Measurements from ENCODE around the gene ANKRD39. TPM values are rescaled to one million over a fixed set of nuclear protein-coding genes. Genes with fewer than 3 reads are reported as not detected.

The ANKRD39 gene
- total RNA-seq, 2 donors from 2014 or later: 16.5 to 17.2 TPM

DNA sequence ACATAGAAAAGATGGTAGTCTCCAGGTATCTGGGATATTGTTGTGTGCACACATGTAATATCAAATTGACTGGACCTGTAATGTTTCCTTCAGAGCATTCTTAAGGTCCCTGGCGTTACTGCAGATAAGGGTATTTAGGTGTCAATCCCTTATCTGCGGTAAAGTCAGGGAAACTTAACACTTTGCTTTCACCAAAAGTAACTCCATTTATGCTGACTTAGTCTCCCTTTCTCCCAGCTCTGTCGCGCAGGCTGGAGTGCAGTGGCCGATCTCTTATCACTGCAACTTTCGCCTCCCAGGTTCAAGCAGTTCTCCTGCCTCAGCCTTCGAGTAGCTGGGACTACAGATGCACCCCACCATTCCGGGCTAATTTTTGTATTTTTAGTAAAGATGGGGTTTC is 39.9 kb downstream of the ANKRD39 start:
- Mint-ChIP-seq H3K9me3 (no peaks in the 10 kb centered on the region), H3K4me3 (peak overlapping the region; percentile 75 to 87), H3K27ac (no peak overlapping the region), H3K36me3 (ENCODE audit: insufficient read depth in 2 of 2) (peaks cover 4 to 7% of the 10 kb centered on the region in 2 donors), H3K27me3 (ENCODE audit: low read depth) (no peaks in the 10 kb centered on the region), H3K4me1 (ENCODE audit: low read depth) (peaks cover 52% of the 10 kb centered on the region)
- ATAC-seq (replicated peaks in 1 of 2) (no peak), DNase-seq (no peak)

DNA sequence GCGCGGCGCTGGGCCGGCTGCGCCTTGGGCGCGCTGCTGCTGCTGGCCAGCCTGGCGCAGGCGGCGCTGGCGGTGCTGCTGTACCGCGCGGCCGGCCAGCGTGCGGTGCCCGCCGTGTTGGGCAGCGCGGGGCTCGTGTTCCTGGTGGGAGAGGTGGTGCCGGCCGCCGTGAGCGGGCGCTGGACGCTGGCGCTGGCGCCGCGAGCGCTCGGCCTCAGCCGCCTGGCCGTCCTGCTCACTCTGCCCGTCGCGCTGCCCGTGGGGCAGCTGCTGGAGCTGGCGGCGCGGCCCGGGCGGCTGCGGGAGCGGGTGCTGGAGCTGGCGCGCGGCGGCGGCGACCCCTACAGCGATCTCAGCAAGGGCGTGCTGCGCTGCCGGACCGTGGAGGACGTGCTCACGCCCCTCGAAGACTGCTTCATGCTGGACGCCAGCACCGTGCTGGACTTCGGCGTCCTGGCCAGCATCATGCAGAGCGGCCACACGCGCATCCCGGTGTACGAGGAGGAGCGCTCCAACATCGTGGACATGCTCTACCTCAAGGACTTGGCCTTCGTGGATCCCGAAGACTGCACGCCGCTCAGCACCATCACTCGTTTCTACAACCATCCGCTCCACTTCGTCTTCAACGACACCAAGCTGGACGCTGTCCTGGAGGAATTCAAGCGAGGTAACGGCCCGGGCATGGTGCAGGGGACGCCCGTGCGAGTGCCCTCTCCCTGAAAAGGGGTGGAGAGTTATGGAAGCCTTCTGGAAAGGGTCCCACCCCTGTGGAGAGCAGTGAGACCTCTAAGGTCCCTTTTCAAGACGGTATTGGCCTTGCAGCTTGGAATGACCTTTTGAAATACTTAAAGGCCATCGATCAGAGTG is 40.7 kb downstream of the ANKRD39 start:
- ATAC-seq (replicated peaks in 1 of 2): no peak
- Mint-ChIP-seq H3K27me3 (ENCODE audit: low read depth) (no peaks in the 10 kb centered on the region), H3K36me3 (ENCODE audit: insufficient read depth in 2 of 2) (peaks cover 4 to 7% of the 10 kb centered on the region in 2 donors), H3K9me3 (no peaks in the 10 kb centered on the region), H3K4me3 (peak overlapping the region; percentile 75 to 87), H3K27ac (no peak overlapping the region), H3K4me1 (ENCODE audit: low read depth) (peaks cover 60% of the 10 kb centered on the region)
- peak in 1 of 2 donors; percentile 13 for DNase-seq

DNA sequence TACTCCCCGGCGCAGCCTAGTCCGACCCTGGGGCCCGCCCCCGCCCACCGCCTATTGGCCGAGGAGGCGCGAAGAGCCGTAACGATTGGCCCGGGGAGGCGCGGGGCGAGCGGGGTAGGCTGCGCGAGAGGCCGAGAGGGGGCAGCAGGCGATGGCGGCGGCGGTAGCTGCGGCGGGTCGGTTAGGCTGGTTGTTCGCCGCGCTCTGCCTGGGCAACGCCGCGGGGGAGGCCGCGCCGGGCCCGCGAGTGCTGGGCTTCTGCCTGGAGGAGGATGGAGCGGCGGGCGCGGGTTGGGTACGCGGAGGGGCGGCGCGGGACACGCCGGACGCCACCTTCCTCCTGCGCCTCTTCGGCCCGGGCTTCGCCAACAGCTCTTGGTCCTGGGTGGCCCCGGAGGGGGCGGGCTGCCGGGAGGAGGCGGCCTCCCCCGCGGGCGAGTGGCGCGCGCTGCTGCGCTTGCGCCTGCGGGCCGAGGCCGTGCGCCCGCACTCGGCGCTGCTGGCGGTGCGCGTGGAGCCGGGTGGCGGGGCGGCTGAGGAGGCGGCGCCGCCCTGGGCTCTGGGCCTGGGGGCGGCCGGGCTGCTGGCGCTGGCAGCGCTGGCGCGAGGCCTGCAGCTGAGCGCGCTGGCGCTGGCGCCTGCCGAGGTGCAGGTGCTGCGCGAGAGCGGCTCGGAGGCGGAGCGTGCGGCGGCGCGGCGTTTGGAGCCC is 41.5 kb downstream of the ANKRD39 start, which contains the start of gene CNNM3:
Gene CNNM3, plus strand, starts transcription at position 142 of the 709 bp plus-strand sequence. Its CDS starts 10 bp downstream, at position 152.
- DNase-seq (peak; percentile 99), ATAC-seq (replicated peaks in 1 of 2) (peak; percentile 93 to 94)
- Mint-ChIP-seq H3K36me3 (ENCODE audit: insufficient read depth in 2 of 2) (peaks cover 4 to 7% of the 10 kb centered on the region in 2 donors), H3K4me1 (ENCODE audit: low read depth) (peaks cover 61% of the 10 kb centered on the region), H3K9me3 (no peaks in the 10 kb centered on the region), H3K4me3 (peak within 1 kb of the TSS; percentile 90 to 91), H3K27ac (peak within 1 kb of the TSS; percentile 31), H3K27me3 (ENCODE audit: low read depth) (no peaks in the 10 kb centered on the region)

DNA sequence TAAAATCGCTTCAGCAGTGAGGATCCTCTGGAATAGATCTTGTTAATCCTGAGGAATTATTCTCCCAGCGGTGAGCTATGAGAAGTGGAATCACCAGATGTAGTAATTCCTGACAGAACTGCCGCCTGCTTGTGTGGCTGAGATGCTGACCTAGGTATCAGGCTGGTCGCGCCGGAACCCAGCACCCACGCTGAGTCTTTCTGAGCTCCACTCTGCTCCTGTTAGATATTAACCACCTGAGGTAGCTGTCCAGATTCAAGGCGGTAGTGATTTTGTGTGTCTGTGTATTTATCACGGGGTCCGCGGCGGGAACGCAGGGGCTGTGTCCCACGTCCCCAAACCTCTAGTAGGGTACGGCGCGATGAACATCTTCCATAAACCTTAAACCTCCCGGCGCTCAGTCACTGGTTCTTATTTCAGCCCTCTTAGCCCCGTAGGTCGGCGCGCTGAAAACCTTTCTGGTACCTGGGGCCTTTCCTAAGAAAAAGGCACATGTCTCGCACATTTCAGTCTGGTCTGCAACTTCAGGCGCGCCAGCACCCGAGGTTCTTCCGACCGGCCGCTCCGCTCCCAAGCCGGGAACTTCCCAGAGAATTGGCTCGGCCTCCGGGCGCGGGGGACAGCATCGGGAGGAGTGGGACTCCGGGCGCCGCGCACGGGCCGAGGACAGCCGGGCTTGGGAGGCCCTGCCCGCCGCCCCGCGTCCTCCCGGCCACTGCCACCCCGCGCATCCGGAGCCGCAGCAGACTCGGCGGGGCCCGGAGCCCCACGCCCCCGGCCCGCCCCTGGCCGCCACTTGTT is 42.3 kb downstream of the ANKRD39 start:
- ATAC-seq (replicated peaks in 1 of 2) (no peak), DNase-seq (peak; percentile 30 to 42)
- Mint-ChIP-seq H3K4me3 (peak overlapping the region; percentile 90 to 91), H3K27ac (peak overlapping the region; percentile 31), H3K4me1 (ENCODE audit: low read depth) (peaks cover 53% of the 10 kb centered on the region), H3K36me3 (ENCODE audit: insufficient read depth in 2 of 2) (peaks cover 4 to 7% of the 10 kb centered on the region in 2 donors), H3K27me3 (ENCODE audit: low read depth) (no peaks in the 10 kb centered on the region), H3K9me3 (no peaks in the 10 kb centered on the region)

DNA sequence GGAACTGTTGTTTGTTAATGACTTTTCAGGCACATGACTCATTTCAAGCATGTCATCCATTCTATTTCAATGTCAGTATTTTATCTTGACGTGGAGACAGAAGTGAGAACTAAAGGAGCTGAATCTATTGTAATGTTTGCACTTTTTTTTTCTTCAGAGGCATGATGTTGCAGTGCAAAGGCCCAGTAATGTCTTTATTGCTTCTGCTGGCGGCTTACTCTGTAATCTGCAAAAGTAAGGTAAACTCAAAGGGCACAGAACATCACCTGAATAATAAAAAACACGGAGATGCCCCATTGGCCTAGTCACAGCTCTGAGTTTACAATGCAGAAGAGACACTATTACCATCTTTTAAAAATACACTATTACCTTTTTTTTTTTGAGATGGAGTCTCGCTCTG is 44.2 kb downstream of the ANKRD39 start:
- DNase-seq (no peak), ATAC-seq (replicated peaks in 1 of 2) (no peak)
- peaks cover 34% of the 10 kb centered on the region for H3K4me1 Mint-ChIP-seq (ENCODE audit: low read depth)
- H3K9me3 Mint-ChIP-seq: no peaks in the 10 kb centered on the region
- H3K27ac Mint-ChIP-seq: no peak overlapping the region
- H3K27me3 Mint-ChIP-seq (ENCODE audit: low read depth): no peaks in the 10 kb centered on the region
- no peak overlapping the region for H3K4me3 Mint-ChIP-seq
- peaks cover 4 to 6% of the 10 kb centered on the region in 2 donors for H3K36me3 Mint-ChIP-seq (ENCODE audit: insufficient read depth in 2 of 2)

DNA sequence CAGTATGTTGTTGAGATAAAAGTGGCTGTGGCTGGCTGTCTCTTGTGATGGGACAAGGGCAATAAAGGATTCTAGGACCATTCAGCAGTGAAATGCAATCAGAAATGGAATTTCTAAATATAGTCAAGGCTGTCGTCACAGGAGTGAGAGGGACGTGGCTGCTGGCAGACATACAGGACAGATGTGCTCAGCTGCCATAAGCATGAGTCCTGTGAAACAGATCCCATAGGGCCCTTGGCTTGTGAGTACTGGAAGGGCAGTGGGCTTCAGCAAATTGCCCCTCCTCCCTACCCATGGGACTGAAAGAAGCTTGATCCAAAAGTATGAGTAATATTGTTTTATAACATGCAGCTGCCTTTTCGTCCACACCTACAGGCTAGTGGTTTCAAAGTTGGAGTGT is 45.9 kb downstream of the ANKRD39 start:
- ATAC-seq (replicated peaks in 1 of 2) (no peak), DNase-seq (no peak)
- Mint-ChIP-seq H3K27ac (no peak overlapping the region), H3K4me3 (no peak overlapping the region), H3K4me1 (ENCODE audit: low read depth) (peaks cover 24% of the 10 kb centered on the region), H3K27me3 (ENCODE audit: low read depth) (no peaks in the 10 kb centered on the region), H3K9me3 (no peaks in the 10 kb centered on the region), H3K36me3 (ENCODE audit: insufficient read depth in 2 of 2) (no peaks in the 10 kb centered on the region)

DNA sequence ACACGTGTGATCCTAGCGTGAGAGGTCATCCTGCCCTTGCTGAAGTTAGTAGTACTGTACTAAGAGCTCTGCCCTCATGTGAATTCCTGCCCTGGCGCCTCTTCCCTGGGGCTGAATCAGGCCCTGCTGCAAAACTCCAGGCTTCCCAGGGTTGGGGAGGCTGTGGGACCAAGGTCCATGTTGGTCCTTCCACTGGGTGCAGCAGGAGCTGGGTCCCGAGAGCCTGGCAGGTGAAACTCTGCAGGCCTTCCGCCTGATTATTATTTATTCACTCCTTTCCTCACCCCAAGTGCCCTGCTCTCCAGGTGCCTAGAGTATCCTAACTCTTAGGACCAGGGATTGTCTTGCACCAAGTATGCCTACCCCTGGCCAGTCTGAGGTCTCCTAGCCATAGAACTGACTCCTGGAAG is 47.0 kb downstream of the ANKRD39 start:
- DNase-seq (no peak), ATAC-seq (replicated peaks in 1 of 2) (no peak)
- no peaks in the 10 kb centered on the region for H3K9me3 Mint-ChIP-seq
- peaks cover 33% of the 10 kb centered on the region for H3K4me1 Mint-ChIP-seq (ENCODE audit: low read depth)
- H3K27me3 Mint-ChIP-seq (ENCODE audit: low read depth): no peaks in the 10 kb centered on the region
- no peak overlapping the region for H3K27ac Mint-ChIP-seq
- no peaks in the 10 kb centered on the region for H3K36me3 Mint-ChIP-seq (ENCODE audit: insufficient read depth in 2 of 2)
- H3K4me3 Mint-ChIP-seq: no peak overlapping the region

DNA sequence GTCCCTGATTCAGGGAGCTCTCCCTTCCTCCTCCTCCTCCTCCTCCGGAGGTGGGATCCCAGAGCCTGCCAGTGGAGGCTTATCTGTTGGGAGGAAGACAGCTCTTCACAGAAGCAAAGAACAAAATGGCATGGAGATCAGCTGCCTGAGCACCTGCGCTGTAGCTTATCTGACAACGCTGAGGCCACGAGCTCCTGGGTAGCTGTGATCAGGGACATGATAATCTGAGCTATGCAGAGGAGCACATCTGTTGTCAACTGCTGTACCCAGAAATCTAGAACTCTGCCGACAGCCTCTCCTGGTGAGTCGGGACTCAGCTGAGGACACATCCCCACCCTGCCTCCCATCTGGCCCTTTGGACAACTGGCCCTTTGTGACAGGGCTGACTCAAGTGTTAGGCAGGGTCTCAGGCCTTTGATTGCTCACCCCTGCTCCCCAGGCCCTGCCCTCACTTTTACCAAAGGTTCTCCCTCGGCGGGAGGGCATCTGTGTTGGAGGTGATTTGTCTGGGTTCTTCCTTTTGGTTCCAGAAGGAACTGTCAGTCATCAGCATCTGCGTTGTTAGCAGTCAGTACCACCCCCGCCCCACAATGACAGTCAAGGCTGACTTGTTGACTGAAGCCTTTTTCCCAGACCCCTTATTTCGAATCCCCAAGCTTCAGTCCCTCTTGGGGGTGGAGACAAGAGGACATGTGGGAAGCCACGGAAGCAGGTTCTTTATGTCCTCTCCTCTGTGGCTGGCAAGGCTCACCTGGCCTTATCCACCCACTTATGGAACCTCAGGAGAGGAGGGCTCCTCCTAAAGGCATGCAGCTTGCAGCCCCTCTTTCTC is 47.6 kb downstream of the ANKRD39 start:
- Mint-ChIP-seq H3K4me1 (ENCODE audit: low read depth) (peaks cover 30% of the 10 kb centered on the region), H3K4me3 (no peak overlapping the region), H3K9me3 (no peaks in the 10 kb centered on the region), H3K27me3 (ENCODE audit: low read depth) (no peaks in the 10 kb centered on the region), H3K27ac (no peak overlapping the region), H3K36me3 (ENCODE audit: insufficient read depth in 2 of 2) (no peaks in the 10 kb centered on the region)
- DNase-seq (no peak), ATAC-seq (replicated peaks in 1 of 2) (no peak)

DNA sequence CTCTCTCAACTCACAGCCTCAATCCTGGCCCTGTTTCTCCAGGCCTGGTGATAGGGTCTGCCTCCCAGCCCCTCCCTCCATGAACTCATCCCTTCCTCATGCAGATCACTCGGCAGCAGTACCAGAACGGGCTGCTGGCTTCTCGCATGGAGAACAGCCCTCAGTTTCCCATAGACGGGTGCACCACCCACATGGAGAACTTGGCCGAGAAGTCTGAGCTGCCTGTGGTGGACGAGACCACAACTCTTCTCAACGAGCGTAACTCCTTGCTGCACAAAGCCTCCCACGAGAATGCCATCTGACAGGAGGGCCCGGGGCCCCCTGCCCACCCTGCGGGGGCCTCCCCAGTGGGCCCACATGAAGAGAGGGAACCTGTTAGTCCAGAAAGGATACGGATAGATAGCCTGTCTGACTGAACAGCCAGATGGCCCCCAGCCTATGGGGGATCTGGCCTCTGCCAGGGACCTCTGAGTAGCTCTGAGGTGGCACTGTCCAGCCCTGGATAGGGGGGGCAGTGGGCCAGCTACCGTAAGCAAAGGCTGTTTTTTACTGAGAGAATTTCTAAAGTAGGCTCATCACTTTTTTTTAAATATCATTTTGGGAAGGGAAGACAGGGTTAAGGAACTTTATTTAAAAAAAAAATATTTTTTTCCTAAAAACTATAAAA is 48.5 kb downstream of the ANKRD39 start:
- Mint-ChIP-seq H3K9me3 (no peaks in the 10 kb centered on the region), H3K36me3 (ENCODE audit: insufficient read depth in 2 of 2) (no peaks in the 10 kb centered on the region), H3K4me1 (ENCODE audit: low read depth) (peaks cover 26% of the 10 kb centered on the region), H3K27ac (no peak overlapping the region), H3K4me3 (no peak overlapping the region), H3K27me3 (ENCODE audit: low read depth) (no peaks in the 10 kb centered on the region)
- no peak for DNase-seq
- ATAC-seq (replicated peaks in 1 of 2): no peak

DNA sequence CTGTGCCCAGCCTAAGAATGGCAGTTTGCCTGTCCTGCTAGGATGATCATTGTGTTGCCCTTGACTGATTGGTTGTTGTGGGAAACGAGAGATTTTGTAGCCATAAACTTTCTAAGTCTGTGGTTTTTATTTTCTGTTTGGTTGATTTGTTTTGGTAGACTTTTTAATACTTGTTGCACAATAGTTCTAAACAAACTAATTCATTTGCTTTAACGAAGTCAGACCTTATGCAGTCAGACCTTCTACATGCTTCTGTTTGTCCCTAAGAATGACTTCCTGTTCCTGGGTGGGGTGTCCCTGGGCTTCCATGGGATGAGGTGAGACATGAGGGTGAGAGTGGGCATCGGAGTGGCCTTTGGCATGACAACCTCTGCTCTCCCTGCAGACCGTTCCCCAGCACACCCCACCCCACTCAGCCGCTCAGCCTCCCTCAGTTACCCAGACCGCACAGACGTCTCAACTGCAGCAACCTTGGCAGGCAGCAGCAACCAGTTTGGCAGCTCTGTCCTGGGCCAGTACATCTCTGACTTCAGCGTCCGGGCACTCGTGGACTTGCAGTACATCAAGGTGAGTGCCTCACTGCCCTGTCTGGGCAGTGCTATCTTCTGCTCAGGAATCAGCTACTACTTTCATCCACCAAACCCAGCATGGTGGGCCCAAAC is 49.5 kb downstream of the ANKRD39 start:
- Mint-ChIP-seq H3K9me3 (no peaks in the 10 kb centered on the region), H3K4me1 (ENCODE audit: low read depth) (peaks cover 26% of the 10 kb centered on the region), H3K4me3 (peak overlapping the region in 1 of 2 donors; percentile 4), H3K27ac (no peak overlapping the region), H3K27me3 (ENCODE audit: low read depth) (no peaks in the 10 kb centered on the region), H3K36me3 (ENCODE audit: insufficient read depth in 2 of 2) (no peaks in the 10 kb centered on the region)
- DNase-seq (no peak), ATAC-seq (replicated peaks in 1 of 2) (no peak)

DNA sequence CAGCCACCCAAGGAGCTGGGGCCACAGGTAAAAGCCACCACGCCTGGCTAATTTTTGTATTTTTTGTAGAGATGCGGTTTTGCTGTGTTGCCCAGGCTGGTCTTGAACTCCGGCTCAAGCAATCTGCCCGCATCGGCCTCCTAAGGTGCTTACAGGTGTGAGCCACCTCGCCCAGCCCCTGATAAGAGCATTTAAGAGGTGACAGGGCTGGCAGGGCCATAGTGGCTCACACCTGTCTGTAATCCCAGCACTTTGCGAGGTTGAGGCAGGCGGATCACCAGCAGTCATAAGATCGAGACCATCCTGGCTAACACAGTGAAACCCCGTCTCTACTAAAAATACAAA is 50.7 kb downstream of the ANKRD39 start:
- DNase-seq (no peak), ATAC-seq (replicated peaks in 1 of 2) (no peak)
- H3K27ac Mint-ChIP-seq: peak overlapping the region; percentile 80
- peaks cover 18% of the 10 kb centered on the region for H3K4me1 Mint-ChIP-seq (ENCODE audit: low read depth)
- no peaks in the 10 kb centered on the region for H3K27me3 Mint-ChIP-seq (ENCODE audit: low read depth)
- no peaks in the 10 kb centered on the region for H3K9me3 Mint-ChIP-seq
- H3K36me3 Mint-ChIP-seq (ENCODE audit: insufficient read depth in 2 of 2): no peaks in the 10 kb centered on the region
- peak overlapping the region in 1 of 2 donors; percentile 84 for H3K4me3 Mint-ChIP-seq
